ENCODE measurements around the gene MARK3.
"Not testable (repeated sequence)": the region's sequence is repeated elsewhere in the genome, so short reads cannot be mapped to it uniquely, and the experiment has no call there.

Gene MARK3

DNA sequence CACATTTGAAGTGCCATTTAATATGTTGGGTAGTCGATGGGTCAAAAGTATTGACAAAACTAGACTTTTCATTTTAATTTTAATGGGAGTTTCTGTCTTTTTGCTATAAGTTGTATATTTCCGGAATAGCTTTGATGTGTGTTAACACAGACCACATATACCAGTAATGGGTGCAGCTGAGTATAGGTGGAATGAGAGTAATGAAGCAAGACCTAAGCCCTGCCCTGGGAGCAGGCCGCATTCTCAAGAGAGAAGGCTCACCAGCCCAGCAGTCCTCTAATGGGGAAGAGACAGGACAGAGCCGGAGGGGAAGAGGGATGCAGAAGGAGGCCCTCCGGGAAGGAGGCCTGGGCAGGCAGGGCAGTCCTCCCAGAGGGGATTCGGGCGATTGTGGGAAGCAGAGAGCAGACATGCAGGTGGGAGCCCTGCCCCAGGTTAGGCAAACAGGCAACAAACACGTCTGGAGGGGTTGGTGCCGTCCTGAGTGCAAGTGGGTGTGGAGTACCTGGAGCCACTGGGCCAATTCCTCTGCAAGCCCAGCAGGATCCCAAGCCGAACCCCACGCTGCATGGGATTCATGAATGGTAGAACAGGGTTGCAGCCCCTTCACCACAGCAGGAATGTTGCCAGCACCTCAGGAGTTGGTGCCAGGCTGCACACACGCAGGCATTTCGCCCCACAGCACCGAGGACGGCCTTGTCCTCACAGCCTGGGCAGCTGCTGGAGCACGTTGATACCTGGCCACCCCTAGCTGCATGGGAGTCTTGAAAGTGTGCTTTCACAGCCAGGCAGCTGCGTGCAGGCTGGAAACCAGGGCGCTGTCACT lies 129.6 kb downstream of the MARK3 start:
- DNase-seq (ENCODE audit: low spot score): peak; percentile 44

DNA sequence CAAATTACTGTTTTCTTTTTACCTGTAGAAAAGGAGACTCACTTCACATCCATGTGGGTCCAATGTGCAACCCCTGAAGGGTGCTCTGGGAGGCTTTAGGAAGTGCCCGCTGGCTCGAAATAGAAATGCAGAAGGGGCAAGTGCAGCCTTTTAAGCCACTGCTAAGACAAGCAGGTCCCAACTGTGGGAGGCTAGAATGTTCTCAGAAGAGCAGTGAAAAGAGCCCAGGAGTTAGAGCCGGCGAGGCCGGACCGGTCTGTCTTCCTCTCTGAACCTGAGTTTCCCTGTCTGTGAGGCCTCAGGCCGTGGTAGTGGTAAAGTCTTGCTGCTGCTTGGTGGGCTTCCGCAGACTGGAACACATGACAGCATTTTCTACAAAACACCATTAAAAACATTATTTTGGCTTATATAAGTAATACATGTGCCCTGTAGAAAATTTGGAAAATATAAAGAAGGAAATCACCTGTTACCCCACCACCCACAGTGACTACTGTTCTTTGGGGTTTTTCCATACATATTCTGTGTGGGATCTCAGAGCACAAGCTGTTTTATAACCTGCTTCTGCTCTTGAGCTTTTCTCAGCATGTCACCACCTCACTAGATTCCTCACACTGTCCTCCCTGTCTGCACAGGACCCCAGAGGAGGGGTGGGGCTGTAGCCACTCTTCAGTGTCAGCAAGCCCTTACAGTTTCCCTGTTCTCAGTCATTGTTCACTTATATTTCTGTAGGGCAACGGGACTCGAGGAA lies 131.4 kb downstream of the MARK3 start:
- no peak for DNase-seq (ENCODE audit: low spot score)

DNA sequence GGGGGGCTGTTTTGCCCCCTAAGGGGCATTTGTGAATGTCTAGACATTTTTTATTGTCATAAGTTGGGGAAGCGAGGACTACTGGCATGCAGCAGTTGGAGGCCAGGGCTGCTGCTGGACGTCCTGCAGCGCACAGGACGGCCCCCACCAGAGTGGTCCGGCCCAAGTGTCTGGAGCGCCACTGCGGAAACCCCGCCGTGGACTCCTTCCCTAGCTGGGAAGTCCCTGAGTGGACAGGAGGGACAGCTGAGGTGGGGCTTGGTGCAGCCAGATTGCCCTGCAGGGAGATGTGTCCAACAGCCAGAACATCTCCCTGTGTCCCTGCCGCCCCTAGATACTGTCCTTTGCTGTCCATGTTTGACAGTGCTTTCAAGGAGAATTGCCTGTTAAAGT lies 132.0 kb downstream of the MARK3 start:
- peak; percentile 46 for DNase-seq (ENCODE audit: low spot score)

DNA sequence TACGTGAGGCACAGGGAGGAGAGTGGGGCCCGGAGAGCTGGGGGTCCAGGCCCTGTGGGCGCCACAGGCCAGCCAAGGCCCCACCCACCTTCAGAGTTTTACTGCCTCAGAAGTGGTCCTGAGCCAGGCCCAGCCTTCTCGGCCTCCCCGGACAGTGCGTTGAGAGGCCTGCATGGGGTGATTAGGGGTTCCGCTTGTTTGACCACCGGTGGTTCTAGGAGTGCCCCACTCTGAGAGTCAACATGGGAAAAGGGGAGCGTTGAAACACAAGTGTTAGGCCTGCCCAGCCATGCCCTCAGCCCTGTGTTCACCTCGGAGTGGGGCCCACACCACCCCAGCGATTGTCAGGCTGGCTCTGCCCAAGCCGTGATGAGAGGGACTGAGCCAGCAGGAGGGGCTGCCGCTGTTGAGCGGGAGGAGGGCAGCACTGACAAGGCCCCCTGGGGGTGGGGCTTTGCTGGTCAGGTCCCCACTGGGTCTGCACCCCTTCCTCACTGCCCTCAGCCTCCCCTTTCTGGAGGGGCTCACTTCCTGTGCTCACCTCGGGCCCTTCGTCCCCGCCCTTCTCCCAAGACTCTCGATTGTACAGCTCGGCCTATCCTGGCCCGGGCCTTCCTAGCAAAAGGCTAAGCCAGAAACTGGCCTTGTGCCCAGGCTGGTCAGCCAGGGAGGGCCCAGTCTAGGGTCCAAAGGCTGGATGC lies 132.7 kb downstream of the MARK3 start:
- peak; percentile 58 for DNase-seq (ENCODE audit: low spot score)

DNA sequence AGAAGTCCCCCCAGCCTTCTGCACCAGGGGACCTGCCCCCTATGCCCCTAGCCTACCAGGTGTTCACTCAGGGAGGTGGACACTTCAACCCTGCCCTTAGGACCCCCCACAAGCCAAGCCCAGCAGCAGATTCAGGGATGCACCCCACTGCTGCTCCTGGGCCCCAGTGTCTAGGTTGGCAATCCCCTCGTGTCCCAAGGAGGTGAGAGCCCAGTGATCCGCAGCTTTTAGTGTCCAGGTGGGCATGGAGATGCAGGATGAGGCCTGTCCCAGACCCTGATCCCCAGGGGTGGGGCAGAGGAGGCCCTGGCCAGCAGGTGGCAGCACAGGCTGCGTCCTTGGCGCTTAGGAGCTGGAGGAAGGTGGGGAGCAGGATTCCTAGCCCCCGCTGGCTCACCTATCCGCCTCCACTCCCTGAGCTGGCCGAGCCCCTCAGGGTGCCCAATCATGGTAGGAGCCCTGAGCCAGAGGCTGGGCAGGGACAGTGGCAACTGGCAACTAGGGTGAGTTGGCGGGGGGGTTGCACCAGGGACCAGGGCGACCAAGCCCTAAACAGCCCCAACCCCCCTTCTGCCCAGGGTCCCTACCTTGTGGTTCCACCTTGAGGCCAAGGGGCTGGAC lies 133.3 kb downstream of the MARK3 start:
- peak; percentile 81 for DNase-seq (ENCODE audit: low spot score)

DNA sequence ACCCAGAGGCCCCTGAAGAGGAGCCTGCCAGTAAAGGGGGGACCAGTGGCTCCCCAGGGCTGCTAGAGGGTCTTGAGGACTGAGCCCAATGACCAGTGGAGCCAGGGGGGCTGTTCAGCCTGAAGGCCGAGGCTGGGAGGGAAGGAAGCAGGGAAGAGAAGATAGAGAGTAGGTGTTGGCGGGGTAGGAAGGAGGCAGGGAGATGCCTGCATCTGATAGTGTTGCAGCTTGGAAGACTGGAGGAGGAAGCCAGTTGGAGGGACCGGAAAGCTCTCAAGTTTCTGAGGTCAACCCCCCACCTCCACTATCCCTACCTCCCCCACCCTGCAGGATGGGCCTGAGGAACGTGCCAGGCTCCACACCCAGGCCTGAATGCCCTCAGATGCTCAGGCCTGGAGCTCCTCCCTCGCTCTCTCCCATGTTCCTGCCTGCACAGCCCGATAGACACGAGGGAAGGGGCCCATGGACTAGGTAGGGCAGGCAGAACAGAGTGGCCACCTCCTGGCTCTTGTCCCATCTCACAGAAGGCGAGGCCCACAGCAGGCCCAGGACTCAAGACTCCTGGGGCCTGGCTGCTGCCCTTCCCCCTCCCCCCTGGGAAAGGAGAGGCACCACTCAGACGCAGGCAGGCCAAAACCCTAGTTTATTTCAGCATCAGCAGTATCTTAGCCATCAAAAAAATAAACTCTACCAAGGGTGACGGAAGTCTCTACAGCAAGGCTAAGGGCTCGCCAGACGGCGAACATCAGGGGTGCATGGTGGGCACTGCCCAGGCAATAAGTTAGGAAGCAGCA lies 134.0 kb downstream of the MARK3 start:
- peak; percentile 55 for DNase-seq (ENCODE audit: low spot score)

DNA sequence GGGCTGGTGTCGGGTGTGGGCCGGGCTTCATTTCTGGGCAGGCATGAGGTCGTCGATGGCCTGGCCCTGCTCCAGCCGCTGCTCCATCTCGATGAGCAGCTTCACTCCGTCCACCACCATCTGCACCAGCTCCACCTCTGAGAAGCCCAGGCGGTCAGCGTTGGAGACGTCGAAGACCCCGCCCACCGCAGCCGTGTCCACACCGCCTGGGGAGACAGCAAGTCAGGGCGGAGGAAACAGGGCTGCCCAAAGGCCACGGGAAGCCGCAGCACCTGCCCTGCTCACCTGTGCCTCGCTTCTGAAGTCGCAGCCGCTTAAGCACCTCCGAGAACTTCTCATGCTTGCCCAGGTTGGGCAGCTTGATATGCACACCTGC lies 134.6 kb downstream of the MARK3 start:
- no peak for DNase-seq (ENCODE audit: low spot score)

DNA sequence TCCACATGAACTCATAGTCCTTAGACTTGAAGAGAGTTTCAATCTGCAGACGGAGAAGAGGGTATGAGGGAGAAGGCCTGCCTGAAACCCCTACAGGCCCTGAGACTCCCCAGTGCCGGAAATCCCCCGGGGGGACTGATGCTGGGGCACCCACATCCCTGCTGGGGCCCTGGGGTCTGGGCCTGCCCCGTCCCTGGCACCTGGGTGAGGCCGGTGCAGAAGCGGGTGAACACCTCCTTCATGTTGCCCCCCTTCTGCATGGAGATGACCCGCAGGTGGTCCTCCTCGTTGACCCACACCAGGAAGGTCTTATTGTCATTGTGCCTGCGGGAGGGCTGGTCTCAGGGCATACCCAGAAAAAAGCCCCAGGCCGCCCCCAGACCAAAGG lies 135.0 kb downstream of the MARK3 start:
- no peak for DNase-seq (ENCODE audit: low spot score)

DNA sequence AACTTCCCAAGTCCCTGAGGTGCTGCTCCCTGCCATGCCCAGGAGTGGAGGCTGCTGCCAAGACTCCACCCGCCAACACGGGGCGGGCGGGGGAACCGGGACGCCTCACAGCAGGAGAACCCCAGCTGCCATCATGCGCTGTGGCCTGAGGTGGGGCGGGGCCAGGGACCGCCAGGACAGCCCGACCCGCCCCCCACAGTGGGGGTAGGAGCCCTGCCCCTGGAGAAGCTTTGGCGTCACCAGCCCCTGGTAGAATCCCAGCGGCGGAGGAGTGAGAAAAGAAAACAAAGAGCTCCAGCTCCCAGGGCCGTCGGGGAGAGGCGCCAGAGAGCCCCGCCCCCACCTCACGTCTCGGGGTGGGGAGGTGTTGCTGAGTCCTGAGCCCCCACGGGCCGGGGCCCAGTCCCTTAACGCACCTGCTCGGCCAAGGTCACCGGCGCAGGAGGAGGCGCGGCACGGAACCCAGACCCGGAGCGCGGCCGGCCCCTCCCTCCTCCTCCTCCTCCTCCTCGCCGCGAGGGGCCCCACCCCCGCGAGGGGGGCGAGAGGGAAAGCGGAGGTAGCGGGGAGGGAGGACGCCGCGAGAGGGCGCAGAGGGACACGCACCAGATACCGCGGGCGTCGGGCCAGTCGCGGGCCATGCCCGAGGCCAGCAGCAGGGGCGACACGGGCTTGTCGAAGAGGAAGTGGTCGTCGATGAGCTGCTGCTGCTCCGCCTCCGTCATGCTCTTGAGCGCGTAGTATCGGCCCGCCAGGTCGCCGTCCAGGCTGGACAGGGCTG lies 135.6 kb downstream of the MARK3 start:
- DNase-seq (ENCODE audit: low spot score): peak; percentile 92

DNA sequence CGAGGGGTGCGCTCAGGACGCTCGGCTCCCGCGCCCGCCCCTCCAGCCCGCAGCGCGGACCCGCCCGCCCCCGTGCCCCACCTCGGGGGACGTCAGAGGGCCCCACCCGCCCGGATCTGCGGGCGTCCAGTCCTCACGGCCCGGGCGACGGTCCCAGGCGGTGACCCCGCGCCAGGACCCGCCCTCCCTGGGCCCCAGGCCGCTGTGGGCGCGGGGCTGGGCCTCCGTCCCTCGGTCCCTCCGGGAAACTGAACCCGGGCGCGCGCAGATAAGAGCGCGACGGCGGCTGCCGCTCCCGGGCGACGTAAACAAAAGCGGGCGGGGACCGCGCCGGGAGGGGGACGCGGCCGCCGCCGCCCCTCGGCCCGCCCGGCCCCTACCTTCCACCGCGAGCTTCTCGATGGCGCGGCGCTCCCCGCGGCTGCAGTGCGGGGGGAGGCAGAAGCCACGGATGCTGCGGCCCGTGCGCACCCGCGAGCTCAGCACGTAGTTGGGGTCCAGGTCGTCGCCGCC lies 136.3 kb downstream of the MARK3 start:
- DNase-seq (ENCODE audit: low spot score): no peak

DNA sequence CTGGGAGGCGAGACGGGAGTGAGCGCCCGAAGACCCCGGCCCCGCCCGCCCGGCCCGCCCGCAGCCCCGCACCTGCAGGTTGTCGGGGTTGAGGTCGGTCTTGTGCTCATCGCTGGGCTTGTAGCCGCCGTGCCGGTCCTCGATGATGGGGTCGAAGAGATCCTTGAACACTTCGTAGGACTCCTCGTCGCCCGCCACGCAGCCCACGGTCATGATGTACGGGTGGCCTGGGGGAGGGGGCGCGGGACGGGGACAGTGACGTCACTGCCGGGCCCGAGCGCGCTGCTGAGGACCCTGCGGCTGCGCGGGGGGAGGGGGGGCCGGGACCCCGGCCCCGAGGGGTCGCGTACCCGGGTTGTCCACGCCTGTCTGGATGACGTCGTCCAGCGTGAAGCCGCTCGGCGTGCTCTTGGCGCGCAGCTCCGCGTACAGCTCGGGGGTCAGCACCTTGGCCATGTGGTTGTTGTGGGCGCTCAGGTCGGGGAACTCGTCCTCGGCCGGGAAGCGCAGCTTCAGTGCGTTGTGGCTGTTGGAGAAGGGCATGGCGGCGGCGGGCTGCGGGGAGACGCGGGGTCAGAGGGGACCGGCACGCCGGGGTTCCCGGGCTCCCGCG lies 136.8 kb downstream of the MARK3 start:
- DNase-seq (ENCODE audit: low spot score): peak; percentile 69

DNA sequence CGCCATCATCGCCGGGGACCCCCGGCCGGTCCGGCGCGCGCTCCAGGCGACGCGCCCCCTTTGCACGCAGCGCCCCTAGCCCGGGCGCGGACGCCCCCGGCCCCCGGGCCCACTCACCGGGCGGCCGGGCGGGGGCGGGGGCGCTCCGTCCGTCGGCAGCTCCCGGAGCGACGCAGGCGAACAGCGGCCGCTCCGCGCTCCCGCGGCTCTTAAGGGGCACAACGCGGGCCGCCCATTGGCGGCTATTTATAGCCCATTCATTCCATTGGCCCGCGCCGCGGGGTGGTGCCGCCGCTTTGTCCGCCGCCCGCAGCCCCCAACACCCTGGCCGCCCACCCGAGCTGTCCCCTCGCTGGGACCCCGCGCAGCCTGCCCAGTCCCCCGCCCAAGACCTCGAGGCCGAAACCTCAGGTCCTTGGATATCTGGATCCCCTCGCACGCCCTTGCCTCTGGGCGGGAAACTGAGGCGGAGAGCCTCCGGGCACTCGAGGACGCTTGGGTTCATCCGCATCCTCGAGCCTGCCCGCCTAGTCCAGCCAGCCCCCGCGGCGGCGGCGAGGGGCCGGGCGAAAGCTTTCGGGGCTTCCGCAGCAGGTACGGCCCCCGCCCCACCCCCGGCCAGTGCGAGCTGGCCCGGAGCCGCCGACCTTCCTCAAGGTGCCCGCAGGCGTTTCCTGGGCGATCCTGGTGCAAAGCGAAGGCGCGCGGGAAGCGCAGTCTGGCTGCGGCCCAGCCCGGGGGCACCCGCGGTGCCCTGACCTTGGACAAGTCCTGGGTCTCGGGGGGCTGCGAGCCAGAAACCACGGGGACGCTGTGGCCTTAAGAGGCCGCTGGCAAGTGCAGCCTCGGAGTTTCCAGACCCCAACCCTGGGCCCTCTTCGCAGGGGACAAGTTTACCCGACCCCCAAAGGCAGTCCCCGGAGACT lies 137.7 kb downstream of the MARK3 start, which contains the start of gene CKB:
Gene CKB, minus strand, starts transcription at position 182 of the 926 bp plus-strand sequence. CDS start 337 bp downstream, outside the sequence.
- DNase-seq (ENCODE audit: low spot score): peak; percentile 81

DNA sequence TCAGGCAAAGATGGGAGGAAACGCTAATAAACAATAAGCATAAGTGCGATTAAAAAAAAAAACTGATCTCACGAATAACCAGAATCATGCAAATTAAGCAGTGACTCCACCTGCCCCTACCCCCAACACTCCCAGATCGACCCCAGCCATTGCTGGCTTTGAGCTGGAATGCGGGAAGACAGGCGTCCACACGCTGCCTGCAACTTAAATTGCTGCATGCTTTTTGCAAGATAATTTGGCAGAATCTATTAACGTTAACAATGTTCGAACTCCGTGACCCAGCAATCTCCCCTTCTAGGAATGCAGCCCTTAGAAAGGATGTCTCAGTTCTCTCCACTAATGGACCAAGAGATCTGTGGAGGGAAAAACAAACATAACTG lies 138.3 kb downstream of the MARK3 start:
- no peak for DNase-seq (ENCODE audit: low spot score)

DNA sequence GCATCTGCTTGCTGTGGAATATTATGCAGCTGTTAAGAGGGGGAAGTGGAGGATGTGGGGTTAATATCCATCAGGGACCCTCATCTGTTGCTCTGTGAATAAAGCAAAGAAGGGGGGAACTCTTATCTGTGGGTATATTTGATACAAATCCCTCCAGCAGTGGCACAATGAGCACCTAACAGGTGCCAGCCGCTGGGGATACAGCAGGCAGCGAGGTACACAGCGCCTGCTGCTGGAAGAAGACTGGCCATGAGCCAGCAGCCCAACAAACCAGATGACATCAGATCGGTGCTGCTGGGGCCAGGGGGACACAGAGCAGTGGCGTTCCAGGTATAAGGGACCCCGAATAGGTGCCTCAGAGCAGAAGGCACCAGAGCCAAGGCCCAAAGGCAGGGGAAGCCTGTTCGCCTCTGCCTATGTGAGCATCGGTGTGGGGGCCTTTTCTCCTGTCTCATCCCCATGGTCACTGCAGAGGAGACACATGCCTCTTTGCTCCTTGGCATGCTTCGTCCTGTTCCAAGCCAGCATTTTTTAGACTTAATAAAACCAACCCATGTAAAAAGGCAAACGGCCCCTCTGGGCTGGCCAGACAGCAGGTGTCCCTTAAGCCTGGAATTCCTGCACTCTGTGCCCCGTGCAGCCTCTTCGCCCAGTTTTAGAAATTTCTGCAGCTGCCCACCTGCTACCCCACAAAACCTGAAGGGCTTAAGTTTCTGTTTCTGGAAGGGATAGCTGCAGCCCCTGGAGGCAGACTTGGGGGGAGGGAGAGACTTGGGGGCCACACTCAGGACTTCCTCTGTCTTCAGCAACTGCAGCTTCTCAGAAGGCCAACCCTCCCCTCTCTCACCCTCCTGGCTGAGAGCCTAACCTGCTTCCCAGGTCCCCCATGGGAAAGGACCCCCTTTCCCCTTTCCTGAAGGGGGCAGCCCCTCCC lies 139.1 kb downstream of the MARK3 start:
- DNase-seq (ENCODE audit: low spot score): no peak

DNA sequence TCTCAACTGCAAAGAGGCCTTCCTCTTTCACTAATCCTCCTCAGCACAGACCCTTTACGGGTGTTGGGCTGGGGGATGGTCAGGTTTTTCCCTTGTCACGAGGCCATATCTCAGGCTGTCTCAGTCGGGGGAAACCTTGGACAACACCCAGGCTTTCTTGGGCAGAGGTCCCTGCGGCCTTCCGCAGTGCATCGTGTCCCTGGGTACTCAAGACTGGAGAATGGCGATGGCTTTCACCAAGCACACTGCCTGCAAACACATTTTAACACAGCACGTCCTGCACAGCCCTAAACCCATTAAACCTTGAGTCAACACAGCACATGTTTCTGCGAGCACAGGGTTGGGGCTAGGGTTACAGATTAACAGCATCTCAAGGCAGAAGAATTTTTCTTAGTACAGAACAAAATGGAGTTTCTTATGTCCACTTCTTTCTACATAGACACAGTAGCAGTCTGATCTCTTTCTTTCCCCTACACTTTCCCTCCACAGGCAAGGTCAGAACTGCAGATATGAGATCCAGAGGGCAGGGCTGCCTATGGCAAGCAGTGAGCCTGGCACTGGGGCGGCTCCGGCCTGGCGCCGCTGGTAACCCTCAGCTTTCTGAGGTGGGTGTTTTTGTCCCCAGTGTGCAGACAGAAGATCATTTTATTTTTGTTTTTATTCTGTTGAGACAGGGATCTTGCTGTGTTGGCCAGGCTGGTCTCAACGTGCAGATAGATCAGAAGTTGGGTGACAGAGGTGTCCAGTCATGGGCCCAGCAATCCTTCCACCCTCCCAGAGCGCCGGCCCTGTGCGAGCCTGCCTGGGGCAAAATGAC lies 140.4 kb downstream of the MARK3 start:
- not testable (repeated sequence) for DNase-seq (ENCODE audit: low spot score)

DNA sequence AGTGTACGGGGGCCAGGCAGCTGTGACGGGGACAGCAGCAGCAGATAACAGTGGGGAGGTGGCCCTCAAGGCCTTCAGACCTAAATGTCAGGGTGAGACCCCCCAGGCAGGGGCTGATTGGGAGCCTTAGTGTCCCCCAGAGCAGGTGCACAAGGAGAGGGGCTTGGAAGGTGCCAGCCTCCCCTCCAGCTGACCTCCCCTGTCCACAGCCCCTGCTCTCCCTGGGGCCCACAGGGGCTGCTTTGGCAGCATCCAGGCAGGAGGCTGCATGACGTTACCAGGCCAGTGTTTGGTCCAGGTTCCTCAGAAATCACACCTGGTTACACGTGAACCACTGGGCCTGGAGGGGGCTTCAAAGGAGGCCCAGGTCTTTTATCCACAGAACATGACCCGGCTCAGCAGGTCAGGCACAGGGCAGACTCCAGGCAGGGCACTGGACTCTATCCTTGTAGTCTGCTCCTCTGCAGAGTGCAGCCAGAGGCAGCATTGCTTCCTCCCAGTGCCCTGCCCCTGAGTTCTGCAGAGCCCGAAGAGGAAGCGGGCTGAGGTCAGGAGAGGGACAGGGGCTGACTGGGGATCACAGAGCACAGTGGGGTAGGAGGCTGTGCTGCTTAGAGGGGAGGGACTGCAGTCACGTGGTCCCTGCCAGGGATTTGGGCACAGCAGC lies 141.2 kb downstream of the MARK3 start:
- no peak for DNase-seq (ENCODE audit: low spot score)
